Endodermal cell (in vitro differentiated cells): ENCODE data around the gene NPEPPS. TPM values are rescaled to one million over a fixed set of nuclear protein-coding genes. Genes with fewer than 3 reads are reported as not detected.
"Not testable (repeated sequence)": the region's sequence is repeated elsewhere in the genome, so short reads cannot be mapped to it uniquely, and the experiment has no call there.

Experiments
- DNase-seq: peaks from one replicate; pipeline ENCODE4 v3.0.0-alpha.2; 2017
- H3K27ac ChIP-seq: 2 replicates; pipeline ENCODE4 v1.5.1; 2013; ENCODE audit warnings: mild to moderate bottlenecking, low read depth, low read length, moderate library complexity
- H3K27me3 ChIP-seq: 2 replicates; pipeline ENCODE4 v1.6.1; 2013; ENCODE audit warnings: mild to moderate bottlenecking, low read length, moderate library complexity; ENCODE audit not compliant: insufficient read depth, control insufficient read depth, poor library complexity, severe bottlenecking
- H3K36me3 ChIP-seq: 2 replicates; pipeline ENCODE4 v1.7.0; 2013; ENCODE audit warnings: mild to moderate bottlenecking, low read length, moderate library complexity; ENCODE audit not compliant: control insufficient read depth, insufficient read depth
- H3K4me1 ChIP-seq: one replicate; pipeline ENCODE4 v1.7.0; 2013; ENCODE audit warnings: low read length; ENCODE audit not compliant: control insufficient read depth, insufficient read depth
- H3K4me3 ChIP-seq: 2 replicates; pipeline ENCODE4 v1.5.1; 2013; ENCODE audit warnings: mild to moderate bottlenecking, low read length, moderate library complexity
- H3K9ac ChIP-seq: 2 replicates; pipeline ENCODE4 v1.6.1; 2013; ENCODE audit warnings: mild to moderate bottlenecking, low read length, moderate library complexity; ENCODE audit not compliant: poor library complexity, severe bottlenecking; ENCODE audit errors: extremely low read depth
- H3K9me3 ChIP-seq: 2 replicates; pipeline ENCODE4 v1.6.1; 2013; ENCODE audit warnings: mild to moderate bottlenecking, low read length, moderate library complexity; ENCODE audit not compliant: control insufficient read depth
- H3K27ac Mint-ChIP-seq: 2 replicates; pipeline ENCODE4 v1.8.0; 2020; ENCODE audit warnings: mixed read lengths
- H3K27me3 Mint-ChIP-seq: 2 replicates; pipeline ENCODE4 v1.8.0; 2021; ENCODE audit warnings: mild to moderate bottlenecking, mixed read lengths; ENCODE audit not compliant: insufficient read depth
- H3K36me3 Mint-ChIP-seq: 2 replicates; pipeline ENCODE4 v1.8.0; 2020; ENCODE audit warnings: low read depth, mixed read lengths
- H3K4me1 Mint-ChIP-seq: 2 replicates; pipeline ENCODE4 v1.8.0; 2020; ENCODE audit warnings: mixed read lengths
- H3K4me3 Mint-ChIP-seq: 2 replicates; pipeline ENCODE4 v1.8.0; 2020; ENCODE audit warnings: mild to moderate bottlenecking, moderate library complexity, mixed read lengths
- H3K9me3 Mint-ChIP-seq: 2 replicates; pipeline ENCODE4 v1.8.0; 2020; ENCODE audit warnings: mild to moderate bottlenecking, mixed read lengths
- WGBS, 2 experiments: methylation state at CpG; one replicate each; pipeline versions ENCODE4 v1.1.5 to v1.1.7; 2013; ENCODE audit warnings: missing lambda C conversion rate in 2 of 2, mixed read lengths in 1 of 2; ENCODE audit not compliant: insufficient coverage in 1 of 2, insufficient read length in 1 of 2; 5-methylcytosine and 5-hydroxymethylcytosine counted together
- total RNA-seq, 2 donors: library from RNA; stranded (reverse); fragmentation: NEBNext Ultra II Directional in 1 of 2; extraction: Animal tissue kit (Norgen Biotek cat#: 25700) in 1 of 2; gene quantifications; 2 replicates in 1 of 2; 3 replicates in 1 of 2; pipeline ENCODE4 v1.2.1, GENCODE V29; 2021

Gene NPEPPS
- total RNA-seq, 2 donors from 2014 or later, result 178 to 194 TPM

DNA sequence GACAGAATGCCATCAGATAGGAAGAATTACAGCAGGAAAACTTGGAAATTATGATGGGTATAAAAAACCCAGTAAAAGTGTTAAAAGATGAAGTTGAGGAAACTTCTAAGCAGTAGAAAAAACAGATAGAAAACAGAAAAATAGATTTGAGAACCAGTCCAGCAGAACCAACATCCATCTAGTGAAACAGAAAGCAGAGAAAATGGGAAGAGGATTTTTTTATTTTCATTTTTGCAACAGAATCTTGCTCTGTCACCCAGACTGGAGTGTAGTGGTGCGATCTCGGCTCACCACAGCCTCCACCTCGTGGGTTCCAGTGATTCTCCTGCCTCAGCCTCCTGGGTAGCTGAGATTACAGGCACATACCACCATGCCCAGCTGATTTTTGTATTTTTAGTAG is 41.7 kb downstream of the NPEPPS start:
- H3K27ac ChIP-seq, H3K9ac ChIP-seq, H3K4me1 Mint-ChIP-seq, DNase-seq, H3K9me3 ChIP-seq, H3K4me1 ChIP-seq, H3K9me3 Mint-ChIP-seq, H3K4me3 Mint-ChIP-seq, H3K4me3 ChIP-seq, H3K27me3 Mint-ChIP-seq, H3K27me3 ChIP-seq: not testable (repeated sequence)
- Mint-ChIP-seq H3K27ac (peak overlapping the region; percentile 33), H3K36me3 (peaks cover 29% of the 10 kb centered on the region)
- WGBS, 2 experiments, result 100% methylated on average over 3 of the region's 3 CpGs; no CpG with 5 or more reads in 1 of the 2 experiments
- peaks cover 21% of the 10 kb centered on the region for H3K36me3 ChIP-seq

DNA sequence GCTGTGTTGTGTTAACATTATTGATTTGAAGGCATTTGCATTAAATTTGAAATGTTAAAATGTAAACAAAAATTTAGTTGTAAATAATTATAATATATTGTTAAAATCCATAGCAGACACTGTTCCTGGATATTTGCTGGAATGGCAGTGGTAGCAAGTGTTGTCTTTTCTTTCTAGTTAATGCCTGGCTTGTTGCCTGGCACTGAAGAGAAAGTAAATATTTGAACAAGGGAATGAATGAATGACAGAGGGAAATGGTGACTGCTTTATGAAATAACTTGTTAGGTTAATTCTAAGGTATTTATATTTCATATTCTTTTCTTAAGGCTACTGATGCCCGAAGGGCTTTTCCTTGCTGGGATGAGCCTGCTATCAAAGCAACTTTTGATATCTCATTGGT is 51.5 kb downstream of the NPEPPS start:
- H3K9me3 ChIP-seq, H3K9me3 Mint-ChIP-seq, H3K4me1 ChIP-seq, H3K4me3 Mint-ChIP-seq, H3K27ac Mint-ChIP-seq, H3K27me3 Mint-ChIP-seq, DNase-seq, H3K27ac ChIP-seq, H3K9ac ChIP-seq, H3K4me1 Mint-ChIP-seq, H3K27me3 ChIP-seq, H3K4me3 ChIP-seq: not testable (repeated sequence)
- no CpG with 5 or more reads among the region's 1 CpG for WGBS, 2 experiments
- peaks cover 21% of the 10 kb centered on the region for H3K36me3 ChIP-seq
- peaks cover 18% of the 10 kb centered on the region for H3K36me3 Mint-ChIP-seq

DNA sequence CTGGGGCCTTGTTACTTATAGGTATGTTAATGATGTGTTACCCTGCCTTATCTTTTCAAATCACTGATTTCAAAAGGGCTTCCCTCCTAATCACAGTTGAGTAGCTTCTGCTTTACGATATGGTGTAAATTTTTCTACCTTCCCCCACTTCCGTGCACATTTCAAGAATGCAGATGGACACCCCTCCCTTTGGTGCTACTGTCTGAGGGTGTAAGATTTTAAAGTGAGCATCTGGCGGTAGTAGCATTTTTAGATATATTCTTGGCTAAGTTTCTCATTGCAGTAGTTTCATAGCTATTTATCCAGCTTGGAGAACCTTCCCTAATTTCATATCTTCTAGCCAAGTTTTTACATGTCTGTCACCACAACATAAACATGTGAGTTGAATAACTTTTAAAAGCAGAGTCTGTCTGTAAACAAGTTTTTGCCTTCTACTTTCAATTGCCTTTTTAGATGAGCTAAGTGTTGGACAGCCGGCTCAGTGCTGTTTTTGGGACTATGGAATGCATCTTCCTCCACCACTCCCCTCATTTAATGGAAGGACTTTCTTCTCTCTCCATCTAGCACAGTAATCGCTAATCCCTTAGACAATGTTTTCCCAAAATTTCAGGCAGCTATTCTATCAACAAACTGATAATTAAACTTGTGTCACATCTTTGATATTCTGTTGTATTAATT is 55.6 kb downstream of the NPEPPS start:
- Mint-ChIP-seq H3K27ac (peak overlapping the region; percentile 26), H3K36me3 (peaks cover 28% of the 10 kb centered on the region)
- not testable (repeated sequence) for H3K27me3 ChIP-seq

DNA sequence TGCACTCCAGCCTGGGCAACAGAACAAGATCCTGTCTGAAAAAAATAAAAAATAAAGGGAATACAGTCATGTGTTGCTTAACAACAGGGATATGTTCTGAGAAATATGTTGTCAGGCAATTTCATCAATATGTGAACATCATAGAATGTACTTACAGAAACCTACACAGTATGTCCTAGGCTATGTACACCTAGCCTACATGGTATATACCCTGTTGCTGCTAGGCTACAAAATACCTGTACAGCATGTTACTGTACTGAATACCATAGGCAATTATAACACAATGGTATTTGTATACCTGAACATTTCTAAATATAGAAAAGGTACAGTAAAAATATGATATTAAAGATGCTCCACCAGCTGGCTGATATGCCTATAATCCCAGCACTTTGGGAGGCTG is 62.6 kb downstream of the NPEPPS start:
- H3K4me1 ChIP-seq, H3K27me3 Mint-ChIP-seq, DNase-seq, H3K4me1 Mint-ChIP-seq, H3K9ac ChIP-seq, H3K4me3 Mint-ChIP-seq, H3K9me3 ChIP-seq, H3K4me3 ChIP-seq, H3K9me3 Mint-ChIP-seq, H3K27me3 ChIP-seq, H3K27ac ChIP-seq, H3K27ac Mint-ChIP-seq: not testable (repeated sequence)
- peaks cover 63% of the 10 kb centered on the region for H3K36me3 ChIP-seq
- H3K36me3 Mint-ChIP-seq, result peaks cover 53% of the 10 kb centered on the region

More for the DNA sequence above, 55.6 kb downstream of the NPEPPS start:
- not testable (repeated sequence) for H3K4me1 ChIP-seq, H3K27me3 Mint-ChIP-seq, DNase-seq, H3K4me3 ChIP-seq, H3K9ac ChIP-seq, H3K9me3 ChIP-seq, H3K4me3 Mint-ChIP-seq, H3K9me3 Mint-ChIP-seq, H3K4me1 Mint-ChIP-seq, H3K27ac ChIP-seq
- peaks cover 31% of the 10 kb centered on the region for H3K36me3 ChIP-seq
- 100% methylated on average over 1 of the region's 5 CpGs; no CpG with 5 or more reads in 1 of the 2 experiments for WGBS, 2 experiments
